Immature natural killer cell (primary cell): ENCODE measurements around the gene YJEFN3. TPM values are rescaled to one million over a fixed set of nuclear protein-coding genes. Genes with fewer than 3 reads are reported as not detected.
A peak's percentile ranks its signal among the peaks of the same experiment; 100 is the strongest.

Experiments used
- DNase-seq, 3 donors: peaks; one replicate each; pipeline ENCODE4 v3.0.0; 2022; ENCODE audit warnings: mixed read lengths in 1 of 3
- H3K27ac Mint-ChIP-seq, 6 donors: one replicate each; pipeline ENCODE4 v1.8.0; 2020; ENCODE audit warnings: mixed read lengths in 6 of 6, mild to moderate bottlenecking in 5 of 6, inconsistent platforms in 4 of 6, moderate library complexity in 3 of 6
- H3K27me3 Mint-ChIP-seq, 3 donors: one replicate each; pipeline ENCODE4 v1.8.0; 2020 to 2021; ENCODE audit warnings: low read depth in 3 of 3, mild to moderate bottlenecking in 3 of 3, mixed read lengths in 3 of 3, moderate library complexity in 3 of 3, inconsistent platforms in 1 of 3
- H3K36me3 Mint-ChIP-seq, 3 donors: one replicate each; pipeline ENCODE4 v1.8.0; 2020; ENCODE audit warnings: mixed read lengths in 3 of 3, inconsistent platforms in 2 of 3, mild to moderate bottlenecking in 2 of 3
- H3K4me1 Mint-ChIP-seq, 2 donors: one replicate each; pipeline ENCODE4 v1.8.0; 2020; ENCODE audit warnings: inconsistent platforms in 2 of 2, mild to moderate bottlenecking in 2 of 2, mixed read lengths in 2 of 2, moderate library complexity in 1 of 2
- H3K4me3 Mint-ChIP-seq, 5 donors: one replicate each; pipeline ENCODE4 v1.8.0; 2020; ENCODE audit warnings: mild to moderate bottlenecking in 5 of 5, mixed read lengths in 5 of 5, inconsistent platforms in 3 of 5, moderate library complexity in 3 of 5
- H3K9me3 Mint-ChIP-seq, 6 donors: one replicate each; pipeline ENCODE4 v1.8.0; 2020; ENCODE audit warnings: mild to moderate bottlenecking in 6 of 6, mixed read lengths in 6 of 6, inconsistent platforms in 4 of 6, moderate library complexity in 3 of 6
- polyA plus RNA-seq, 3 donors: library from polyadenylated mRNA; unstranded; fragments of 300-500 nt; fragmentation: Illumina TruSeq; gene quantifications; one replicate each; pipeline ENCODE4 v1.2.3, GENCODE V29; 2021

Gene YJEFN3
- polyA plus RNA-seq, 3 donors from 2014 or later = 0.21 TPM; not detected in 2

GRCh38 chr19:19541616-19542015 lies 12.9 kb downstream of the YJEFN3 start:
- H3K27me3 Mint-ChIP-seq = peaks cover 2 to 7% (median 4%) of the 10 kb centered on the region in 3 donors
- no peaks in the 10 kb centered on the region for H3K36me3 Mint-ChIP-seq
- DNase-seq = no peak
- H3K4me3 Mint-ChIP-seq = peak overlapping the region in 4 of 5 donors; percentile 16 to 67 (median 43)
- H3K27ac Mint-ChIP-seq = no peak overlapping the region
- H3K4me1 Mint-ChIP-seq = peaks cover 18 to 27% of the 10 kb centered on the region in 2 donors
- H3K9me3 Mint-ChIP-seq = peaks cover 0 to 2% (median 0%) of the 10 kb centered on the region in 6 donors

- H3K27ac Mint-ChIP-seq = no peak overlapping the region
- no peak for DNase-seq
Observed at GRCh38 chr19:19542507-19542906, 13.8 kb downstream of the YJEFN3 start.

DNA sequence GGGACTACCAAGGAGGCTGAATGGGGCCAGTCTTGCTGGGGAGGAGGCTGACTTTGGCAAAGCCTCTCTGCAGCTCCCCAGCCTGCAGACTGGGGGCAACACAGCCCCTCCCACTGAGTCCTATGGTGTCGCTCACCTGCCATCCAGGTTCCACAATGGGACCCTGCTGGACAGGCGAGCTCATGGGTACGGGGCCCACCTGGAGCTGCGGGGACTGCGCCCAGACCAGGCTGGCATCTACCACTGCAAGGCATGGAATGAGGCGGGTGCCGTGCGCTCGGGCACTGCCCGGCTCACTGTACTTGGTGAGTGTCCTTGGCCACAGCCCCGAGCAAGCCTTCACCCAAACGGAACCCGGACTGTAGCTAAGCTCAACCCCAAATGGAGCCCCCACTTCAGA lies 14.4 kb downstream of the YJEFN3 start:
- H3K27me3 Mint-ChIP-seq = peaks cover 2 to 8% (median 4%) of the 10 kb centered on the region in 3 donors
- H3K4me1 Mint-ChIP-seq = peaks cover 14 to 22% of the 10 kb centered on the region in 2 donors
- H3K4me3 Mint-ChIP-seq = no peak overlapping the region
- H3K27ac Mint-ChIP-seq = no peak overlapping the region
- no peaks in the 10 kb centered on the region for H3K36me3 Mint-ChIP-seq
- no peak for DNase-seq
- H3K9me3 Mint-ChIP-seq = peaks cover 0 to 2% (median 0%) of the 10 kb centered on the region in 6 donors

More at GRCh38 chr19:19542507-19542906, 13.8 kb downstream of the YJEFN3 start:
- H3K9me3 Mint-ChIP-seq = peaks cover 0 to 2% (median 0%) of the 10 kb centered on the region in 6 donors
- H3K27me3 Mint-ChIP-seq = peaks cover 2 to 8% (median 4%) of the 10 kb centered on the region in 3 donors
- H3K4me1 Mint-ChIP-seq = peaks cover 16 to 24% of the 10 kb centered on the region in 2 donors
- H3K4me3 Mint-ChIP-seq = peak overlapping the region in 4 of 5 donors; percentile 14 to 38 (median 23)
- no peaks in the 10 kb centered on the region for H3K36me3 Mint-ChIP-seq

DNA sequence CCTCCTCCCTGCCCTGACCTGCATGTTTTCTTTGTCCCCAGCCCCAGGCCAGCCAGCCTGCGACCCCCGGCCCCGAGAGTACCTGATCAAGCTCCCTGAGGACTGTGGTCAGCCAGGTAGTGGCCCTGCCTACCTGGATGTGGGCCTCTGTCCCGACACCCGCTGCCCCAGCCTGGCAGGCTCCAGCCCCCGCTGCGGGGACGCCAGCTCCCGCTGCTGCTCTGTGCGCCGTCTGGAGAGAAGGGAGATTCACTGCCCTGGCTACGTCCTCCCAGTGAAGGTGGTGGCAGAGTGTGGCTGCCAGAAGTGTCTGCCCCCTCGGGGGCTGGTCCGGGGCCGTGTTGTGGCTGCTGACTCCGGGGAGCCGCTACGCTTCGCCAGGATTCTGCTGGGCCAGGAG lies 14.9 kb downstream of the YJEFN3 start:
- DNase-seq = no peak

GRCh38 chr19:19544257-19544953 lies 15.7 kb downstream of the YJEFN3 start:
- DNase-seq = no peak
- H3K4me1 Mint-ChIP-seq = peaks cover 6 to 12% of the 10 kb centered on the region in 2 donors
- no peaks in the 10 kb centered on the region for H3K36me3 Mint-ChIP-seq
- H3K9me3 Mint-ChIP-seq = no peaks in the 10 kb centered on the region
- H3K27ac Mint-ChIP-seq = no peak overlapping the region
- no peak overlapping the region for H3K4me3 Mint-ChIP-seq
- peaks cover 2 to 8% (median 2%) of the 10 kb centered on the region in 3 donors for H3K27me3 Mint-ChIP-seq

More for the DNA sequence above, 14.9 kb downstream of the YJEFN3 start:
- Mint-ChIP-seq H3K4me1 (peaks cover 11 to 19% of the 10 kb centered on the region in 2 donors), H3K27me3 (peaks cover 2 to 8% (median 2%) of the 10 kb centered on the region in 3 donors), H3K36me3 (no peaks in the 10 kb centered on the region), H3K9me3 (peaks cover 0 to 2% (median 0%) of the 10 kb centered on the region in 6 donors), H3K27ac (no peak overlapping the region), H3K4me3 (no peak overlapping the region)

DNA sequence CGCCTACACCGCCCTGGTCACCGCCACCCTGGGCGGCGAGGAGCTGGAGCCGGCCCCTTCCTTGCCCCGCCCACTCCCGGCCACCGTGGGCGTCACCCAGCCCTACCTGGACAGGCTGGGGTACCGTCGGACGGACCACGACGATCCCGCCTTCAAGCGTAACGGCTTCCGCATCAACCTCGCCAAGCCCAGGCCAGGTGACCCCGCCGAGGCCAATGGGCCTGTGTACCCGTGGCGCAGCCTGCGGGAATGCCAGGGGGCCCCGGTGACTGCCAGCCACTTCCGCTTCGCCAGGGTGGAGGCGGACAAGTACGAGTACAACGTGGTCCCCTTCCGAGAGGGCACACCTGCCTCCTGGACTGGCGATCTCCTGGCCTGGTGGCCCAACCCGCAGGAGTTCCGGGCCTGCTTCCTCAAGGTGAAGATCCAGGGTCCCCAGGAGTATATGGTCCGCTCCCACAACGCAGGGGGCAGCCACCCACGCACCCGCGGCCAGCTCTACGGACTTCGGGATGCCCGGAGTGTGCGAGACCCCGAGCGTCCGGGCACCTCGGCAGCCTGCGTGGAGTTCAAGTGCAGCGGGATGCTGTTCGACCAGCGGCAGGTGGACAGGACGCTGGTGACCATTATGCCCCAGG lies 16.4 kb downstream of the YJEFN3 start:
- no peak for DNase-seq
- peaks cover 6 to 12% of the 10 kb centered on the region in 2 donors for H3K4me1 Mint-ChIP-seq

DNA sequence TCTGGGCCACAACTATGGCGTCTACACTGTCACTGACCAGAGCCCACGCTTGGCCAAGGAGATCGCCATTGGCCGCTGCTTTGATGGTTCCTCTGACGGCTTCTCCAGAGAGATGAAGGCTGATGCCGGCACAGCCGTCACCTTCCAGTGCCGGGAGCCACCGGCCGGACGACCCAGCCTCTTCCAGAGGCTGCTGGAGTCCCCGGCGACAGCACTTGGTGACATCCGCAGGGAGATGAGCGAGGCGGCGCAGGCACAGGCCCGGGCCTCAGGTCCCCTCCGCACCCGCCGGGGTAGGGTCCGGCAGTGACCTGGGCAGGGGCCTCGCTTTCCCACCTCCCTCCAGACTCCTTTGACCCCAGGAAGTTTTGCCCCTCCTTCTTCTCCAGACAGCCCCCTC lies 17.0 kb downstream of the YJEFN3 start:
- Mint-ChIP-seq H3K36me3 (no peaks in the 10 kb centered on the region), H3K9me3 (no peaks in the 10 kb centered on the region), H3K4me3 (no peak overlapping the region), H3K27ac (no peak overlapping the region), H3K4me1 (peaks cover 2 to 9% of the 10 kb centered on the region in 2 donors), H3K27me3 (peaks cover 0 to 8% (median 2%) of the 10 kb centered on the region in 3 donors)
- DNase-seq = no peak

More for the DNA sequence above, 16.4 kb downstream of the YJEFN3 start:
- no peaks in the 10 kb centered on the region for H3K9me3 Mint-ChIP-seq
- peaks cover 0 to 10% (median 2%) of the 10 kb centered on the region in 3 donors for H3K27me3 Mint-ChIP-seq
- no peak overlapping the region for H3K27ac Mint-ChIP-seq
- H3K4me3 Mint-ChIP-seq = no peak overlapping the region
- H3K36me3 Mint-ChIP-seq = no peaks in the 10 kb centered on the region

- DNase-seq = no peak
- H3K27ac Mint-ChIP-seq = no peak overlapping the region
- H3K27me3 Mint-ChIP-seq = peaks cover 0 to 8% (median 2%) of the 10 kb centered on the region in 3 donors
- peaks cover 0 to 7% of the 10 kb centered on the region in 2 donors for H3K4me1 Mint-ChIP-seq
- H3K4me3 Mint-ChIP-seq = no peak overlapping the region
- H3K9me3 Mint-ChIP-seq = no peaks in the 10 kb centered on the region
- H3K36me3 Mint-ChIP-seq = no peaks in the 10 kb centered on the region
Observed at GRCh38 chr19:19546751-19547162, 18.0 kb downstream of the YJEFN3 start.

GRCh38 chr19:19547674-19548336 lies 19.1 kb downstream of the YJEFN3 start:
- Mint-ChIP-seq H3K27me3 (peaks cover 0 to 6% (median under 1%) of the 10 kb centered on the region in 3 donors), H3K27ac (no peak overlapping the region), H3K4me1 (no peaks in the 10 kb centered on the region), H3K9me3 (no peaks in the 10 kb centered on the region), H3K4me3 (no peak overlapping the region), H3K36me3 (no peaks in the 10 kb centered on the region)
- no peak for DNase-seq

DNA sequence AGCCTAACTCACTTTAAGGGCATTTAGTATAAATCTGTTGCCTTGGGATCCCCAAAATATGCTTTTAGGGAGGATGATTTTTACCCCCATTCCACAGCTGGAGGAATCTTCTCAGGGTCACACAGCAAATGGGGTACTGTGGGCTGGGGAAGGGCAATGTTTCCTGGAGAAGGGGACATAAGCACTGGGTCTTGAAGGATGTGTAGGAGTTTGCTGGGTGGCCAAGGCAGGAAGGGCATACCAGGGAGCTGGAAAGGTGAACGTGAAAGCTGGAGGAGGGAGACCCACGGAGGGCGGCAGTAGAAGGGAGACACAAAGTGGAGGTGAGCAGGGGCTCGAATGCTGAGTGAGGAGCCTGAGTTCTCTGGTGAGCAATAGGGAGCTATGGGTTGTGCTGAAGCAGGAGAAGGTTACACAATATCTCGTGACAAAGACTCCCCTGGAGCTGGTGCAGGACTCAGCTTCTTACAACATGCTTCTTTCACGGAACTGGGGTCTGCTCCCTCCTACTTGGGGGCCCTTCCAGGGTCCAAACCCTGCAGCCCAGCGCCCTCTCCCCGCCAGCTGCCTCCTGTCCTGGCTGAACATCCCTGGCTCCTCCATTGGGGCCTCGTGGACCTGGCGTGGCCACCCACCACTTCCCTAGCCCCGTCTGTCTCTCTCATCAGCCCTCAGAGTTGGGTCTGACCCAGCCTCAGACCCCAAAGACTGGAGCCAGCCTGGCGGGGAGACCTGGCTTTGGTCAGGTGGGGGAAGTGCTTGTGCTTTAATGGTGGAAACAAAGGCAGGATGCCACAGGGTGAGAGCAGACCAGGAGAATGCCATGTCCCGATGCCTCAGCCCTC lies 20.4 kb downstream of the YJEFN3 start:
- Mint-ChIP-seq H3K4me1 (no peaks in the 10 kb centered on the region), H3K4me3 (no peak overlapping the region), H3K27me3 (peaks cover 0 to 6% (median 0%) of the 10 kb centered on the region in 3 donors), H3K36me3 (no peaks in the 10 kb centered on the region), H3K27ac (no peak overlapping the region), H3K9me3 (no peaks in the 10 kb centered on the region)
- no peak for DNase-seq

DNA sequence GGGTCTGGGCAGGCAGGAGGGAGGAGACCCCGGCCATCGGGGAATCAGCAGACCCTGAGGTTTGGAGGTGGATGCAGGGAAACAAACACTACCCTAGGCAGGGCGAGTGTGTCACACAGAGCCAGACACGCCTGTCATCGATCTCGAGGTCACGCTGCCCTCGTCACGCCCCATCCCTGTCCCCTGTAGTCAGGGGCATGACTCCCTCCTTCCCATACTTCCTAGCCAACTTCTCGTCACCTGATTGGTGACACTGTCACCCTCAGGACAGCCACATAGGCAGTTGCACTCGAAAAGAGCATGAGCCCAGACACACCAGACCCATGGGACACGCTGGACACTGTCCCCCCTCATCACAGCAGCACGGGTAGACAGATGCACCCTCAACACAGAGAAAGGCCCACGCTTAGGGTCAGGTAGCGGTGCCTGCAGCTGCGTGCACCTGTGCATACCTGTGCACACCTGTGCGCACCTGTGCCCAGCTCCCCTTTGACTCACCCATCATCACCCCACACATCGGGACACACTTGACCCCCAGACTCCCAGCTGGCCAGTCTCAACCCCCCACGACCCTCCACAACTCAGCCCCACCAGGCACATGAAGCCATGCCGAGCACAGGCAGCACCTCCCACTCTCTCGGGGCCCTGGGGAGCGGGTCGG lies 21.2 kb downstream of the YJEFN3 start:
- no peak overlapping the region for H3K27ac Mint-ChIP-seq

DNA sequence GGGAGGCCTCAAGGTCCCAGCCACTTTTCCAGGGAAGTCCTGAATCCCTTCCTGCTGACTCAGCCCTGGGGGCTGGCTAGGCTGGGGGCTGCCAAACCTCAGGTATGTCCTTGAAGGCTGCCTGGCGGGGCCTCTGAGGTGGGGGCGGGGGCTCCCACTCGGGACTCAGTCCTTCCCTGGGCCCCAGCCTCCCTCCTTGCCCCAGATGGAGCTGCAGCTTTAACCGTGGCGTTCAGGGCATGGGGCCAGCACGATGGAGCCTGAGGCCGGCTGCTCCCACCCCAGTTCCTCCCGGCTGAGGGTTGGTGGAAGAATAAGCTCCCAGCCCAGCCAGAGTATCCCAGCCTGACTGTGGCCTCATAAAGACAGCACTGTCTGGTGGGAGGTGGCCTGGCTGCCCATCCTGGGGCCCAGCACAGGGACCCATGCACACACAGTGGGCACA lies 21.8 kb downstream of the YJEFN3 start:
- Mint-ChIP-seq H3K36me3 (no peaks in the 10 kb centered on the region), H3K4me1 (no peaks in the 10 kb centered on the region), H3K27ac (no peak overlapping the region), H3K27me3 (peaks cover 0 to 6% (median 0%) of the 10 kb centered on the region in 3 donors), H3K4me3 (no peak overlapping the region), H3K9me3 (no peaks in the 10 kb centered on the region)
- DNase-seq = no peak

More for the DNA sequence above, 21.2 kb downstream of the YJEFN3 start:
- Mint-ChIP-seq H3K27me3 (peaks cover 0 to 6% (median 0%) of the 10 kb centered on the region in 3 donors), H3K9me3 (no peaks in the 10 kb centered on the region), H3K36me3 (no peaks in the 10 kb centered on the region), H3K4me1 (no peaks in the 10 kb centered on the region), H3K4me3 (no peak overlapping the region)
- DNase-seq = no peak
